ENCODE measurements around the gene RPAP3. TPM values are rescaled to one million over a fixed set of nuclear protein-coding genes. Genes with fewer than 3 reads are reported as not detected.
A peak's percentile ranks its signal among the peaks of the same experiment; 100 is the strongest.

RPAP3 gene
- polyA plus RNA-seq, 1 donor from 2014 or later: 39.7 TPM

- Histone ChIP-seq H3K79me2 (replicated peaks; ENCODE audit: insufficient read depth, low read length) (no peaks in the 10 kb centered on the region), H3F3A (ENCODE audit: insufficient read depth, low read length, poor library complexity, severe bottlenecking) (no peaks in the 10 kb centered on the region), H2AFZ (ENCODE audit: low read depth, low read length) (no peak overlapping the region), H3K9me2 (ENCODE audit: insufficient read depth, low read length) (no peaks in the 10 kb centered on the region), H3K27me3 (ENCODE audit: insufficient read depth, low read depth, low read length) (no peaks in the 10 kb centered on the region), H4K20me1 (ENCODE audit: insufficient read depth) (no peaks in the 10 kb centered on the region), H3K27ac (ENCODE audit: low read length) (no peak overlapping the region), H3K36me3 (ENCODE audit: insufficient read depth, low read length) (no peaks in the 10 kb centered on the region), H3K4me3 (ENCODE audit: low read length) (no peak overlapping the region), H3K9ac (ENCODE audit: low read length) (no peak overlapping the region), H3K4me2 (ENCODE audit: low read length) (no peak overlapping the region), H3K9me3 (ENCODE audit: low read length) (no peaks in the 10 kb centered on the region)
- TF ChIP-seq REST (IDR thresholded peaks at IDR 0.05; ENCODE audit: borderline replicate concordance): no peak
These were observed 18.2 kb downstream of the RPAP3 start for GRCh38 chr12:47687636-47688035.

GRCh38 chr12:47686645-47687240 is 19.1 kb downstream of the RPAP3 start:
- Histone ChIP-seq H3K36me3 (ENCODE audit: insufficient read depth, low read length) (no peaks in the 10 kb centered on the region), H3F3A (ENCODE audit: insufficient read depth, low read length, poor library complexity, severe bottlenecking) (no peaks in the 10 kb centered on the region), H3K9me3 (ENCODE audit: low read length) (no peaks in the 10 kb centered on the region), H3K9me2 (ENCODE audit: insufficient read depth, low read length) (no peaks in the 10 kb centered on the region), H2AFZ (ENCODE audit: low read depth, low read length) (no peak overlapping the region), H3K27ac (ENCODE audit: low read length) (no peak overlapping the region), H3K4me3 (ENCODE audit: low read length) (no peak overlapping the region), H3K27me3 (ENCODE audit: insufficient read depth, low read depth, low read length) (no peaks in the 10 kb centered on the region), H3K79me2 (replicated peaks; ENCODE audit: insufficient read depth, low read length) (no peaks in the 10 kb centered on the region), H3K9ac (ENCODE audit: low read length) (no peak overlapping the region), H3K4me2 (ENCODE audit: low read length) (no peak overlapping the region), H4K20me1 (ENCODE audit: insufficient read depth) (no peaks in the 10 kb centered on the region)
- TF ChIP-seq SMC3 (conservative IDR thresholded peaks at IDR 0.05; ENCODE audit: poor library complexity) (peak; percentile 95), EZH2 (IDR thresholded peaks at IDR 0.05; ENCODE audit: borderline replicate concordance, insufficient read depth, low read length, poor library complexity, severe bottlenecking) (no peak), CTCF (IDR thresholded peaks at IDR 0.05; ENCODE audit: poor library complexity, severe bottlenecking) (peak; percentile 87), RAD21 (conservative IDR thresholded peaks at IDR 0.05) (peak; percentile 94), MXI1 (conservative IDR thresholded peaks at IDR 0.05; ENCODE audit: poor library complexity, severe bottlenecking) (no peak), POLR2AphosphoS5 (IDR thresholded peaks at IDR 0.05) (no peak), TAF1 (IDR thresholded peaks at IDR 0.05; ENCODE audit: low read depth) (no peak), EP300 (conservative IDR thresholded peaks at IDR 0.05; ENCODE audit: poor library complexity, severe bottlenecking) (no peak)

GRCh38 chr12:47679785-47680184 is 26.0 kb downstream of the RPAP3 start:
- Histone ChIP-seq H3F3A (ENCODE audit: insufficient read depth, low read length, poor library complexity, severe bottlenecking) (no peaks in the 10 kb centered on the region), H3K27ac (ENCODE audit: low read length) (no peak overlapping the region), H4K20me1 (ENCODE audit: insufficient read depth) (no peaks in the 10 kb centered on the region), H3K4me3 (ENCODE audit: low read length) (no peak overlapping the region), H3K9me2 (ENCODE audit: insufficient read depth, low read length) (no peaks in the 10 kb centered on the region), H3K79me2 (replicated peaks; ENCODE audit: insufficient read depth, low read length) (no peaks in the 10 kb centered on the region), H3K4me2 (ENCODE audit: low read length) (no peak overlapping the region), H2AFZ (ENCODE audit: low read depth, low read length) (no peak overlapping the region), H3K27me3 (ENCODE audit: insufficient read depth, low read depth, low read length) (no peaks in the 10 kb centered on the region), H3K9me3 (ENCODE audit: low read length) (no peaks in the 10 kb centered on the region), H3K36me3 (ENCODE audit: insufficient read depth, low read length) (peaks cover 5% of the 10 kb centered on the region), H3K9ac (ENCODE audit: low read length) (no peak overlapping the region)
- TF ChIP-seq EP300 (conservative IDR thresholded peaks at IDR 0.05; ENCODE audit: poor library complexity, severe bottlenecking) (no peak), TAF1 (IDR thresholded peaks at IDR 0.05; ENCODE audit: low read depth) (no peak), CTCF (IDR thresholded peaks at IDR 0.05; ENCODE audit: poor library complexity, severe bottlenecking) (no peak), SMC3 (conservative IDR thresholded peaks at IDR 0.05; ENCODE audit: poor library complexity) (no peak), REST (IDR thresholded peaks at IDR 0.05; ENCODE audit: borderline replicate concordance) (no peak), POLR2AphosphoS5 (IDR thresholded peaks at IDR 0.05) (no peak), RAD21 (conservative IDR thresholded peaks at IDR 0.05) (no peak), MXI1 (conservative IDR thresholded peaks at IDR 0.05; ENCODE audit: poor library complexity, severe bottlenecking) (no peak), EZH2 (IDR thresholded peaks at IDR 0.05; ENCODE audit: borderline replicate concordance, insufficient read depth, low read length, poor library complexity, severe bottlenecking) (no peak)
